Panc1 (cell line): ENCODE data around the gene ADORA1. TPM values are rescaled to one million over a fixed set of nuclear protein-coding genes. Genes with fewer than 3 reads are reported as not detected.

Experiments used
- ATAC-seq: fragments of 200-7000 bp; cut with Tn5 transposase; 2 replicates; pipeline ENCODE4 v1.9.1; 2020; ENCODE audit warnings: mild to moderate bottlenecking, moderate library complexity
- BruUV-seq: library from RNA; stranded (reverse); fragments of 400-500 nt; replicated peaks from 2 replicates; lab custom pipeline; 2021; lab: Mats Ljungman, UMichigan
- CTCF ChIA-PET: fragments of 300-600 bp; sonication (Branson Sonifier 250); formaldehyde crosslinking; loops from one replicate; lab custom pipeline; 2022; ENCODE audit warnings: antibody characterized with exemption; lab: Charles Lee
- POLR2A ChIA-PET: fragments of 300-600 bp; sonication (Branson Sonifier 250); formaldehyde crosslinking; loops from one replicate; lab custom pipeline; 2022; ENCODE audit warnings: antibody characterized with exemption; lab: Charles Lee
- DNase-seq: peaks from one replicate; pipeline ENCODE4 v3.0.0-alpha.2; 2010; ENCODE audit warnings: low read depth, low spot score
- H3K27ac ChIP-seq: 2 replicates; pipeline ENCODE4 v1.5.1; 2011; ENCODE audit warnings: mild to moderate bottlenecking, low read length, inconsistent platforms
- H3K27me3 ChIP-seq: fragments of 200-500 bp; sonication (Bioruptor generic); 2 replicates; pipeline ENCODE4 v1.6.0; 2014; ENCODE audit warnings: low read length, inconsistent platforms; ENCODE audit not compliant: control insufficient read depth, insufficient read depth
- H3K36me3 ChIP-seq: fragments of 200-500 bp; sonication (Bioruptor generic); 2 replicates; pipeline ENCODE4 v1.5.1; 2014; ENCODE audit warnings: inconsistent platforms, mild to moderate bottlenecking, low read length, moderate library complexity; ENCODE audit not compliant: control insufficient read depth, insufficient read depth
- H3K4me1 ChIP-seq: 2 replicates; pipeline ENCODE4 v1.5.1; 2011; ENCODE audit warnings: inconsistent platforms, mild to moderate bottlenecking, low read length, moderate library complexity; ENCODE audit not compliant: control insufficient read depth, insufficient read depth
- H3K4me3 ChIP-seq, 2 experiments: 2 replicates each; pipeline ENCODE4 v1.5.1; 2011 to 2012; ENCODE audit warnings: low read depth in 2 of 2, low read length in 2 of 2, mild to moderate bottlenecking in 2 of 2, inconsistent platforms in 1 of 2, moderate library complexity in 1 of 2
- H3K9me3 ChIP-seq: fragments of 200-500 bp; sonication (Bioruptor generic); 2 replicates; pipeline ENCODE4 v1.5.1; 2014; ENCODE audit warnings: low read depth, mild to moderate bottlenecking, inconsistent platforms, low read length, moderate library complexity; ENCODE audit not compliant: control insufficient read depth, insufficient read depth
- CTCF ChIP-seq: fragments of 450-650 bp; IDR thresholded peaks from 2 replicates; pipeline ENCODE4 v1.5.1; 2017; ENCODE audit warnings: mild to moderate bottlenecking
- POLR2AphosphoS5 ChIP-seq: IDR thresholded peaks from 2 replicates; pipeline ENCODE4 v1.6.1; 2012; ENCODE audit warnings: mild to moderate bottlenecking, low read depth, low read length, moderate library complexity
- SIN3A ChIP-seq: IDR thresholded peaks from 2 replicates; pipeline ENCODE4 v1.6.1; 2012; ENCODE audit warnings: low read depth, mild to moderate bottlenecking, low read length, moderate library complexity, borderline replicate concordance; ENCODE audit not compliant: insufficient read depth
- TCF7L2 ChIP-seq: IDR thresholded peaks from 2 replicates; pipeline ENCODE4 v1.6.1; 2011; ENCODE audit warnings: mild to moderate bottlenecking, low read depth, low read length, inconsistent platforms
- in situ Hi-C: cut with HindIII; loops from 2 replicates; pipeline ENCODE4 v1.10.0; 2016; ENCODE audit warnings: low sequenced_read_pairs, low pct_unique_long_range_greater_than_20kb
- intact Hi-C: fragments of 100-400 bp; cut with micrococcal nuclease; formaldehyde crosslinking; loops from one replicate; pipeline ENCODE4 v1.10.0; 2022; ENCODE audit not compliant: unreplicated experiment
- total RNA-seq: library from RNA; stranded (reverse); gene quantifications from one replicate; pipeline ENCODE4 v1.2.1, GENCODE V29; 2021; ENCODE audit not compliant: unreplicated experiment
- TF ChIP-seq, protein P1 (sequence below), 2 experiments: IDR thresholded peaks; 2 replicates each; pipeline ENCODE4 v1.6.1; 2011 to 2012; ENCODE audit warnings: low read depth in 2 of 2, control low read depth in 1 of 2, low read length in 1 of 2, mild to moderate bottlenecking in 1 of 2, moderate library complexity in 1 of 2; ENCODE audit not compliant: insufficient read depth in 1 of 2

The ADORA1 gene
- total RNA-seq, 1 experiment from 2014 or later = 8.5 TPM

GRCh38 chr1:203098914-203099520, 28.5 kb upstream of the ADORA1 start:
- Histone ChIP-seq H3K9me3 (peaks cover 8% of the 10 kb centered on the region), H3K36me3 (no peaks in the 10 kb centered on the region), H3K27me3 (0 out of 2 replicates have a peak, but pooled peaks cover 2% of the 10 kb centered on the region), H3K4me3 (no peak overlapping the region), H3K27ac (no peak overlapping the region), H3K4me1 (no peaks in the 10 kb centered on the region)
- ChIA-PET CTCF (no interaction called here), POLR2A (no interaction called here)
- in situ Hi-C loops (no loop called here), intact Hi-C loops (no loop called here)
- ATAC-seq (no peak), DNase-seq (no peak)
- BruUV-seq = no TSS peak
- TF ChIP-seq, protein P1, sequence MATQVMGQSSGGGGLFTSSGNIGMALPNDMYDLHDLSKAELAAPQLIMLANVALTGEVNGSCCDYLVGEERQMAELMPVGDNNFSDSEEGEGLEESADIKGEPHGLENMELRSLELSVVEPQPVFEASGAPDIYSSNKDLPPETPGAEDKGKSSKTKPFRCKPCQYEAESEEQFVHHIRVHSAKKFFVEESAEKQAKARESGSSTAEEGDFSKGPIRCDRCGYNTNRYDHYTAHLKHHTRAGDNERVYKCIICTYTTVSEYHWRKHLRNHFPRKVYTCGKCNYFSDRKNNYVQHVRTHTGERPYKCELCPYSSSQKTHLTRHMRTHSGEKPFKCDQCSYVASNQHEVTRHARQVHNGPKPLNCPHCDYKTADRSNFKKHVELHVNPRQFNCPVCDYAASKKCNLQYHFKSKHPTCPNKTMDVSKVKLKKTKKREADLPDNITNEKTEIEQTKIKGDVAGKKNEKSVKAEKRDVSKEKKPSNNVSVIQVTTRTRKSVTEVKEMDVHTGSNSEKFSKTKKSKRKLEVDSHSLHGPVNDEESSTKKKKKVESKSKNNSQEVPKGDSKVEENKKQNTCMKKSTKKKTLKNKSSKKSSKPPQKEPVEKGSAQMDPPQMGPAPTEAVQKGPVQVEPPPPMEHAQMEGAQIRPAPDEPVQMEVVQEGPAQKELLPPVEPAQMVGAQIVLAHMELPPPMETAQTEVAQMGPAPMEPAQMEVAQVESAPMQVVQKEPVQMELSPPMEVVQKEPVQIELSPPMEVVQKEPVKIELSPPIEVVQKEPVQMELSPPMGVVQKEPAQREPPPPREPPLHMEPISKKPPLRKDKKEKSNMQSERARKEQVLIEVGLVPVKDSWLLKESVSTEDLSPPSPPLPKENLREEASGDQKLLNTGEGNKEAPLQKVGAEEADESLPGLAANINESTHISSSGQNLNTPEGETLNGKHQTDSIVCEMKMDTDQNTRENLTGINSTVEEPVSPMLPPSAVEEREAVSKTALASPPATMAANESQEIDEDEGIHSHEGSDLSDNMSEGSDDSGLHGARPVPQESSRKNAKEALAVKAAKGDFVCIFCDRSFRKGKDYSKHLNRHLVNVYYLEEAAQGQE (IDR thresholded peaks at IDR 0.05; ENCODE audit: insufficient read depth in 1 of 2, low read depth in 2 of 2, low read length in 1 of 2) = no peak
- TF ChIP-seq CTCF = no peak
- TF ChIP-seq SIN3A = no peak
- TF ChIP-seq POLR2AphosphoS5 = no peak
- TF ChIP-seq TCF7L2 = no peak

DNA sequence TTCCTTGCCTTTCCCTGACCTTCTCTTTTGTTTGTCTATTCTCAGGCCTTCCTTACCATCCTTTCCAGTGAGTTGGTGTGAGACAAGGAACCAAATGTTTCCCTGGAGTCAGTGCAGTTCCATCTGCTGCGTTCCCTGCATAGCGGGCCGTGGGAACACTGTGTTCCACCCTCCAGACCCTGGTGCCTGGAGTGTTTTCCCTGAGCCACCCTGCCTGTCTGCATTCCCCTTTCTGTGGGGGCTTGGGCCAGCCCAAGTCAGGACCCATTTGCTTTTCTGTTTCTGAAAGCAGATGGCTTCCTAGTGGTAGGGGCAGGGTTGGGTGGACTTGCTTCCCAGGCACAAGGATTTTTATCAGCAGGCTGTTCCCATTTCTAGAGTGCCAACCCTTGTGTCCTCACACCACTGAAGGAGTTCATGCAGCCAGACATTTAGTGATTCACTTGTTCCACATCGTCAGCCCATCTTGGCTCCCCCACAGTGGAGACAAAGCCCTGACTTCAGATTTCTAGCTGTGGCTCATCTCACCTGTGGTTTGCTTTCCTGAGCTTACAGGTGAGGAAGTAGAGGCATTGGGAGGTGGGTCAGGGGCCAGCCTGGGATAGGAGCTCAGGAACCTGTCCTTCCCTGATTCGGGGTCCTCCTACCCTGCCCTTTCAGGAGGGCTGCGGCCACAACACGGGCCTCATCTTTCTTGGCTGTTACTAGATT, 27.6 kb upstream of the ADORA1 start:
- Histone ChIP-seq H3K27ac (no peak overlapping the region), H3K9me3 (peaks cover 9% of the 10 kb centered on the region), H3K36me3 (no peaks in the 10 kb centered on the region), H3K4me3 (no peak overlapping the region), H3K4me1 (no peaks in the 10 kb centered on the region), H3K27me3 (0 out of 2 replicates have a peak, but pooled peaks cover 2% of the 10 kb centered on the region)
- CTCF ChIA-PET = no interaction called here
- DNase-seq (no peak), ATAC-seq (no peak)
- no TSS peak for BruUV-seq
- TF ChIP-seq CTCF = no peak
- TF ChIP-seq, protein P1 (IDR thresholded peaks at IDR 0.05; ENCODE audit: insufficient read depth in 1 of 2, low read depth in 2 of 2, low read length in 1 of 2) = no peak
- TF ChIP-seq POLR2AphosphoS5 = no peak
- TF ChIP-seq SIN3A = no peak
- no peak for TF ChIP-seq TCF7L2
- intact Hi-C loops = no loop called here
- in situ Hi-C loops = no loop called here
- POLR2A ChIA-PET = no interaction called here
